Endothelial cell (in vitro differentiated cells): ENCODE measurements around the gene RBM43. TPM values are rescaled to one million over a fixed set of nuclear protein-coding genes. Genes with fewer than 3 reads are reported as not detected.
"Not testable (repeated sequence)": the region's sequence is repeated elsewhere in the genome, so short reads cannot be mapped to it uniquely, and the experiment has no call there.

Experiments used
- DNase-seq: peaks from one replicate; pipeline ENCODE4 v3.0.0; 2021; ENCODE audit warnings: low spot score
- H3K27ac Mint-ChIP-seq: one replicate; pipeline ENCODE4 v1.8.0; 2021; ENCODE audit warnings: mixed read lengths, inconsistent platforms; ENCODE audit not compliant: unreplicated experiment
- H3K27me3 Mint-ChIP-seq: one replicate; pipeline ENCODE4 v1.8.0; 2021; ENCODE audit warnings: mild to moderate bottlenecking, moderate library complexity, mixed read lengths, inconsistent platforms; ENCODE audit not compliant: unreplicated experiment
- H3K36me3 Mint-ChIP-seq: one replicate; pipeline ENCODE4 v1.8.0; 2021; ENCODE audit warnings: mild to moderate bottlenecking, low read depth, mixed read lengths, inconsistent platforms; ENCODE audit not compliant: unreplicated experiment
- H3K4me1 Mint-ChIP-seq: one replicate; pipeline ENCODE4 v1.8.0; 2021; ENCODE audit warnings: mild to moderate bottlenecking, mixed read lengths, inconsistent platforms; ENCODE audit not compliant: unreplicated experiment
- H3K4me3 Mint-ChIP-seq: one replicate; pipeline ENCODE4 v1.8.0; 2021; ENCODE audit warnings: mild to moderate bottlenecking, mixed read lengths, inconsistent platforms; ENCODE audit not compliant: unreplicated experiment
- H3K9me3 Mint-ChIP-seq: one replicate; pipeline ENCODE4 v1.8.0; 2021; ENCODE audit warnings: mixed read lengths, inconsistent platforms; ENCODE audit not compliant: unreplicated experiment
- CTCF ChIP-seq: fragments of 200-600 bp; sonication (generic); IDR thresholded peaks from one replicate; pipeline ENCODE4 v1.5.0; 2021; ENCODE audit warnings: antibody characterized with exemption; ENCODE audit not compliant: unreplicated experiment
- total RNA-seq: library from RNA; stranded (reverse); fragmentation: NEBNext Ultra II Directional; extraction: Animal tissue kit (Norgen Biotek cat#: 25700); gene quantifications from one replicate; pipeline ENCODE4 v1.2.1, GENCODE V29; 2021; ENCODE audit not compliant: unreplicated experiment

Gene RBM43
- total RNA-seq, 1 donor from 2014 or later = 5.7 TPM

- peaks cover 12% of the 10 kb centered on the region for H3K4me1 Mint-ChIP-seq
- no peak overlapping the region for H3K4me3 Mint-ChIP-seq
- H3K9me3 Mint-ChIP-seq = no peaks in the 10 kb centered on the region
- H3K27ac Mint-ChIP-seq = no peak overlapping the region
- DNase-seq = no peak
- TF ChIP-seq CTCF = no peak
- no peaks in the 10 kb centered on the region for H3K27me3 Mint-ChIP-seq
- no peaks in the 10 kb centered on the region for H3K36me3 Mint-ChIP-seq
These were observed 40.7 kb upstream of the RBM43 start for GRCh38 chr2:151302404-151302803.

- H3K4me1 Mint-ChIP-seq = peaks cover 15% of the 10 kb centered on the region
- TF ChIP-seq CTCF = no peak
- no peak overlapping the region for H3K4me3 Mint-ChIP-seq
- no peak overlapping the region for H3K27ac Mint-ChIP-seq
- H3K9me3 Mint-ChIP-seq = no peaks in the 10 kb centered on the region
- no peaks in the 10 kb centered on the region for H3K27me3 Mint-ChIP-seq
- no peak for DNase-seq
- H3K36me3 Mint-ChIP-seq = peaks cover 3% of the 10 kb centered on the region
These were observed 38.4 kb upstream of the RBM43 start for GRCh38 chr2:151299920-151300539.

GRCh38 chr2:151297882-151298281, 36.2 kb upstream of the RBM43 start:
- no peak overlapping the region for H3K4me3 Mint-ChIP-seq
- peaks cover 3% of the 10 kb centered on the region for H3K36me3 Mint-ChIP-seq
- peak overlapping the region; percentile 84 for H3K27ac Mint-ChIP-seq
- H3K9me3 Mint-ChIP-seq = no peaks in the 10 kb centered on the region
- no peak for DNase-seq
- H3K27me3 Mint-ChIP-seq = no peaks in the 10 kb centered on the region
- TF ChIP-seq CTCF = no peak
- H3K4me1 Mint-ChIP-seq = peaks cover 15% of the 10 kb centered on the region

- H3K27ac Mint-ChIP-seq, H3K27me3 Mint-ChIP-seq, H3K4me3 Mint-ChIP-seq, H3K9me3 Mint-ChIP-seq, DNase-seq, H3K36me3 Mint-ChIP-seq: not testable (repeated sequence)
- H3K4me1 Mint-ChIP-seq = peaks cover 15% of the 10 kb centered on the region
These were observed 34.3 kb upstream of the RBM43 start for GRCh38 chr2:151295926-151296325.

GRCh38 chr2:151292546-151292945, 30.9 kb upstream of the RBM43 start:
- H3K9me3 Mint-ChIP-seq = no peaks in the 10 kb centered on the region
- no peaks in the 10 kb centered on the region for H3K27me3 Mint-ChIP-seq
- H3K36me3 Mint-ChIP-seq = peaks cover 3% of the 10 kb centered on the region
- no peak overlapping the region for H3K4me3 Mint-ChIP-seq
- peaks cover 15% of the 10 kb centered on the region for H3K4me1 Mint-ChIP-seq
- H3K27ac Mint-ChIP-seq = no peak overlapping the region
- no peak for DNase-seq
- TF ChIP-seq CTCF = no peak
